HG03571 (cell line): Measurements from ENCODE around the gene PGM1.

Source experiments
- ATAC-seq: cut with Tn5 transposase; IDR thresholded peaks from one replicate; pipeline ENCODE4 v1.9.1; 2021; ENCODE audit not compliant: unreplicated experiment

Gene PGM1

GRCh38 chr1:63600248-63600647 lies 7.0 kb downstream of the PGM1 start:
- ATAC-seq = no peak

- ATAC-seq = no peak
Observed at GRCh38 chr1:63601061-63601460, 7.8 kb downstream of the PGM1 start.

DNA sequence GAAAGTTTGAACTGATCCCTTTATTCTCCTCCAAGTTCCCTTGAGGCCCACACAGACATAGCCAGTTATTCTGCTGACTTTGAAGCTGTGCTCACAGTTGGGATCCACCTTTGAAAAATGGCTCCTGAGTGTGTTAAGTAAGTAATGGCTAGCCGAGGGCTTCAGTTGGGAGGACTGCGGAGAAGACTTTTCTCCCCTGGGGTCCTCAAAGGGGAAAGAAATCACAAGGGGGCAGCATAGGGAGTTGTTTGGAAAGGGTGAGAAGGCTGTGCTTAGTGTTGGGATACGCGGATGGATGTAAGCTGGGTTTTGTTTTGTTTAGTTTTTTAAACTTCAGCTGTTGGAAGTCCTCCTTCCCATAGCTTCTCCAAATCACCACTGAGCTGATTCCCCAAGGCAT lies 8.3 kb downstream of the PGM1 start:
- ATAC-seq = no peak

- no peak for ATAC-seq
Observed at GRCh38 chr1:63601912-63602311, 8.7 kb downstream of the PGM1 start.

- no peak for ATAC-seq
Observed at GRCh38 chr1:63602629-63603028, 9.4 kb downstream of the PGM1 start.

- no peak for ATAC-seq
Observed at GRCh38 chr1:63603810-63604209, 10.6 kb downstream of the PGM1 start.

DNA sequence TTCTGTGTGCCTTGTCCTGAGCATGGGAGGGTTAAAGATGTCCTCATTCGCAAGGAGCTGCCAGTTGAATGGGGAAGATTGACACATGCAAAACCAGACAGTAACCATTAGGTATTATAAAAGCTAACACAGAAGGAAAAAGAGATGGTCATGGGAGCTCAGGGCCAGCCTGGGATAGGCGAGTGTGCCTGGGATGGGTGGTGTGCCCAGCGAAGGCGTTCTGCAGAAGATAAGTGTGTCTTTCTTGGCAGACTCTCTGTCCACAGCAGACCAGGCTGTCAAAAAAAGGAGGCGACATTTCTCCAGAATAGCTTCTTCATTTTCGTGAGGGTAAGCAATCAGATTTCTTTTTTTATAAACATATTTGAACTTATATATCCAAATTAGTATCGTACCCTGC lies 14.1 kb downstream of the PGM1 start:
- ATAC-seq = no peak

GRCh38 chr1:63611231-63611630 lies 18.0 kb downstream of the PGM1 start:
- ATAC-seq = no peak

GRCh38 chr1:63612564-63612963 lies 19.4 kb downstream of the PGM1 start:
- ATAC-seq = no peak

DNA sequence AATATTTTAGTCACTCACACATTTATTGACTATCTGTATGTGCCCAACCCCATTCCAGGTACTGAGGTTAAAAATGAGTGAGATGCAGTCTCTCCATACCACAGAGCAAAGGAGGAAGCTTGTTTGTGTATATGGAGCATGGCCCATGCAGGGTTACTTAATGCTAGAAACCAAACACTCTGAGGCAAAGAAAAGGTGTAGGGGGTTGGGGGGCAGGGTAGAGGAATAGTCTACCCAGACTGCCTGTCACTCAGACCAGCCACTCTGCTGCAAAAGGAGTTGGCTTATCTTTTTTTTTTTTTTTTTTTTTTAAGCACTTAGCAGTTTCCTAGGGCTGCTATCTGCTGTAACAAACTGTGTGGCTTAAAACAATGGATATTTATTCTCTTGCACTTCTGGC lies 19.8 kb downstream of the PGM1 start:
- ATAC-seq = no peak

- no peak for ATAC-seq
Observed at GRCh38 chr1:63615768-63616420, 22.7 kb downstream of the PGM1 start.

DNA sequence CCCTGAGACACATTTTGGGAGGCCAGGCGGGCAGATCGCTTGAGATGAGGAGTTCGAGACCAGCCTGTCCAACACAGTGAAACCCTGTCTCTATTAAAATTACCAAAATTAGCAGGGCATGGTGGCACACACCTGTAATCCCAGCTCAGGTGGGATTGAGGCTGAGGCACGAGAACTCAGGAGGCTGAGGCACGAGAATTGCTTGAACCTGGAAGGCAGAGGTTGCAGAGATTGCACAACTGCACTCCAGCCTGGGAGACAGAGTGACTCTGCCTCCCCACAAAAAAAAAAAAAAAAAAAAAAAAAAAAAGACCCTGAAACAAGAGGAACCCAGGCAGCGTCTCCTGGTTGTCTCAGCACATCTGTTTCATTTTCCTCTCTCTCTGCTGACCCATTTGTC lies 24.2 kb downstream of the PGM1 start:
- ATAC-seq = no peak

DNA sequence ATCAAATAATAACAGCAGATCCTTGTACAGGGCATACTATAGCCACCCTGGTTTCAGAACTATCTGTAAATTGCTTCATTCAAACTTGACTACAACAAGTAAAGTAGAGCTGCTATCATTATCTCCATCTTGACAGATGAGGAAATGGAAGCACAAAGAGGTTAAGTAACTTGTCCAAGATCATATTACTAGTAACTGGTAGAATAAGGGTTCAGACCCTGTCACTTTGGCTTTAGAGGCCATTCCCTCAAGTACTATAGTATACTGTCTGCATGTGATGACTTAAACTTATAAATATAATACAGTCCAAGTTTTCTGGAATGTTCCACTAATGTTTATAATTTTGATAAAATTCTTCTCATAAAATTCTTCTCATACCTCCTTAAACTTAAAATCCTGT lies 24.8 kb downstream of the PGM1 start:
- ATAC-seq = no peak

GRCh38 chr1:63619558-63619957 lies 26.3 kb downstream of the PGM1 start:
- ATAC-seq = no peak

DNA sequence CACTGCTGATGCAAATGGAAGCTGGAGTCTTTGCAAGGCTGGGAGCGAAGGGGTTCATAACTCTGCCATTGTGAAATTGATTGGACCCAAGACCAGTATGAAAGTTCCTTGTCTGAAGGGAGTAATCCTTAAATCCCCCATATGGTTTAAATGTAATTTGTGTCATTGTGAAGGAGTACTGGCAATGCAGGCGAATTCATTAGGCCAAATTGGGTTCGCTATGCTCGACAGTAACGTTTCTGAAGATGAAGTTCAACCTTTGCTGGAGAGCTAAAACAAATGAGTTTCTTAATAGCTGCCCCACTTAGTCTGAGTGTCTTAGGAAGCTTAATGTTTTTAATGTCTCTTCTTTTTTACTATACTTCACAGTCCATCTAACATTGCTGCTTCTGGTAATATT lies 27.5 kb downstream of the PGM1 start:
- no peak for ATAC-seq

DNA sequence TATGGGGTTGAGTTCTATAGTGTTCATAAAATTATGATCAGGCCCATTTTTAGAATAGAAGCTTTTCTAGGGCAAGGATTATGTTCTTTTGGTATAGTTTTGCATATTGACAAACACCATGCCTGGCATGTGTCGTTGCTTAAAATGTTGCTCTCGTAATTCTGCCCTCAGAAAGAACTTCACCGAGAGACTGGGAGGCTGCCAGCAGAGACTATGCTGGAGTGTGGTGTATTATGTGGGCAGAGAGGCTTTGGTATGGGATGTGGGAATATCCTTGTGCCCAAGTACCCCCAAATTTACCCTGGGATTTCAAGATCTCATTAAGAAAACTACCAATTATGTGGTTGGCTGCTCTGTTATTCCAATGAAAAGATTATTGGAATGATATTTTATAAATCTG lies 27.9 kb downstream of the PGM1 start:
- ATAC-seq = no peak

DNA sequence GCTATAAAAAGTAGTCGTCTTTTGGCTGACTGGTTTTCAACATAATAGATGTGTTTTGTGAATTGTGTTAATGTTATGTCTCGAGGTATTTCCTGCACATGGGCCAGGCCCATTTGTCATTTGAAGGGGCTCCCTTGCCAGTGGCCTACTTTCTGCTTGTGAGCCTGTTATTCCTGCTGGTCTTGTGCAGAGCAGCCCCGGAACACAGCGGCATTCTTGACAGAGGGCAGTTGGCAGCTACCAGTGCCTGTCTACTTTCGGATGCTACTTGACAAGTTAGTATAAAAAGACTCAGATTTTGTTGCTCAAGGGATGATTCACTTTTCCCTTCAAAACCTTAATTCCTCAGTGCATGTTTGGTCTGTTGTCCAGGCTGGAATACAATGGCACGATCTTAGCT lies 28.5 kb downstream of the PGM1 start:
- no peak for ATAC-seq

- ATAC-seq = no peak
Observed at GRCh38 chr1:63622849-63623566, 29.8 kb downstream of the PGM1 start.

GRCh38 chr1:63623952-63624351 lies 30.7 kb downstream of the PGM1 start:
- ATAC-seq = no peak

DNA sequence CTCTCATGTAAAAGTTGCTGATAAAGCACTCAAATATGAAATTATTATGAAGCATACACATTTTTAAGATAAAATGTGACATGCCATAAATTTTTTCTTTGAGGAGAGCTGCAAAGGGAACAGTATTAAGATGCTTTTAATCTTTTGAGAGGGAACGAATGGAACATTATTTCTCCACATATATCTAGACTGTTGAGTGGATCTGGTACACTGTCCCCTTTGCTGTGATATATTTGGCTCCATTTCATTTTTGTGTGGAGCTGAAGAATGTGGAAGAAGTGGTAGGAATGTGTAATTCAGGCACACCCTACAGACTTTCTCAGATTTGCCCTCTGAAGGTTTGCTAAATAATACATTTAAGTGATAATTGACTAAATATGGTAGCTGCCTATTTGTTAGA lies 31.7 kb downstream of the PGM1 start:
- no peak for ATAC-seq

- ATAC-seq = no peak
Observed at GRCh38 chr1:63626222-63626621, 33.0 kb downstream of the PGM1 start.

DNA sequence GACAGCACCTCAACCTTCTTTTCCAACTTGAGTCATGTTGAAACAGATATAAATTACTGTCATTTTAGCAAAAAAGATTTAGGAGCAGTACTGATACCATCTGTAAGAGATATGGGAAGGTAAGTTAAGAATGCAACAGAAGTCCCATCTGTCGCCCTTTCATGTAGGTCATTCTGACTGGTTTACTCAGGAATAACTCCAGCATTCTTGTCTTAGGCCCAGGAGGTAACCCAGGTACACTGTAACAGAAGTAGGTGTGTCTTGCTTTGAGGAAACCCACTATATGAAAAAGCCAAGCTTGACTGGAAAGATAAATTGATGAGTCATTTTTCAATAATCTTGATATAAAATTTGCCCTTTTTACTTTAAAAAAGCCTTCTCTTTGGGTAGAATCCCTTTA lies 35.4 kb downstream of the PGM1 start:
- no peak for ATAC-seq

- no peak for ATAC-seq
Observed at GRCh38 chr1:63630238-63630637, 37.0 kb downstream of the PGM1 start.
